ENCODE measurements around the gene NCBP2L. TPM values are rescaled to one million over a fixed set of nuclear protein-coding genes. Genes with fewer than 3 reads are reported as not detected.

NCBP2L gene
- total RNA-seq, 4 donors from 2014 or later, result 0.11 TPM; not detected in 3

DNA sequence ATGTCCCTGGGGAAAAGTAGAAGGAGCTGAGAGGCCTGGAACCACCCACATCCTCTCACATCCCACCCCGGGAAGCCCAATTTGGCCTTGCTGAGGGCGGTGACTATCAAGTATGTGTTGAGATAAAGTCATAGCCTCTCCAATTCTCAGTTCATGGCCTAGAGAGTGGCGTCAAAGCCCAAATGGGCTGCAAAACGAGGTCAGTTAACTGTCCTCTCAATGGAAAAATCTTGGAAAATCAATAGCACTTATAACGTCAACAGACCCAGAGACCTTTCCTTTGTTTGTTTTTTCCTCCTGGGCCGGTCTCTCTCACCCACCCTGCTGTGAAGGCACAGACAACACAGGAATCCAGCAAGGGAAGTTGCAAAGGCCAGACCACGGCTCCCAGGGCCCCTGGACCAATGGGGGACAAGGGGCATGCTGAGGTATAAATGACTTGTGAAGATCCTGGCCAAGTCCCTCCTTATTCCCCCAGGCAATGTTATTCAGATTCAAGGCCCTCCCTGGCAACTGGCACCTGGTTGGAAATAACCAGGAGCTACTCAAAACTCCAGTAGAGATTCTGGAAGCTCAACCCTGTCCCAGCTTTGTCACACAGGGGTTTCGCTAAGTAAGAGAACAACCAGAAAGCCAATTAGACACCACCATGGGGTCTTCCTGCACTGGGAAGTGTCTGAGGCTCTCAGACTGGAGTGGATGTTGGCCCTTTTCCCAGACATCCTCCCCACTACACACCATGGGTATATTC, 40.6 kb upstream of the NCBP2L start:
- DNase-seq (no peak), ATAC-seq (no peak)
- intact Hi-C loops (cut with DNase I; ENCODE audit: low total_unique reads), result no loop called here
- no peak overlapping the region for H3K4me3 ChIP-seq
- TF ChIP-seq CTCF (IDR thresholded peaks at IDR 0.05 in 4 of 5, conservative IDR thresholded peaks at IDR 0.05 in 1 of 5) (no peak), POLR2A (IDR thresholded peaks at IDR 0.05) (no peak)
- no peaks in the 10 kb centered on the region for H3K27me3 ChIP-seq
- H3K36me3 ChIP-seq, result no peaks in the 10 kb centered on the region
- H3K27ac ChIP-seq, result peak overlapping the region; percentile 87 to 96 (median 94)
- in situ Hi-C loops (cut with MboI; ENCODE audit: low sequenced_read_pairs in 4 of 4), result no loop called here
- no peaks in the 10 kb centered on the region for H3K9me3 ChIP-seq
- peaks cover 66 to 89% of the 10 kb centered on the region in 2 donors for H3K4me1 ChIP-seq

DNA sequence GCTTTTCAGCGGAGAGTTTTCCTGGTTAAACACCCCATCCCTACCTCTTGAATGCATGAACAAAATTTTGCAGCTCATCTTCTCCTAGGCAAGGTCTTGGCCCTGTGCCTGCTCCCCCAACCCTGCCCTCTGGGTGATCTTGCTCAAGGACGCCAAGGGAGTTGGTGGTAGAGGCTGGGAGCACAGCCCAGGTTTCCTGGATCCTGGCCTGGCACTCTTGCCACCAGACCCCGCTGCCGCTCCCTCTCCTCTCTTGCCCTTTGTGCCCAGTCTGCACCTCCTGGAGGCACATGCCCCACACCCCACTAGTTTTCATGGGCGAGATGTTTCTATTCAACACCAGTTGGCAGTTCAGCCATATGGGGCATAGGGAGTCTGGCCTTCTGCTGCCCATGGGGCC, 39.3 kb upstream of the NCBP2L start:
- H3K4me1 ChIP-seq, result peaks cover 70 to 85% of the 10 kb centered on the region in 2 donors
- peak overlapping the region; percentile 87 to 96 (median 94) for H3K27ac ChIP-seq
- DNase-seq (no peak), ATAC-seq (no peak)
- in situ Hi-C loops (cut with MboI; ENCODE audit: low sequenced_read_pairs in 4 of 4) (no loop called here), intact Hi-C loops (cut with DNase I; ENCODE audit: low total_unique reads) (no loop called here)
- H3K27me3 ChIP-seq, result no peaks in the 10 kb centered on the region
- no peaks in the 10 kb centered on the region for H3K36me3 ChIP-seq
- peak overlapping the region in 1 of 4 donors; percentile 11 for H3K4me3 ChIP-seq
- TF ChIP-seq POLR2A (IDR thresholded peaks at IDR 0.05) (no peak), CTCF (IDR thresholded peaks at IDR 0.05 in 4 of 5, conservative IDR thresholded peaks at IDR 0.05 in 1 of 5) (no peak)
- no peaks in the 10 kb centered on the region for H3K9me3 ChIP-seq

GRCh38 chrX:107738768-107739167, 38.8 kb upstream of the NCBP2L start:
- Histone ChIP-seq H3K4me1 (peaks cover 70 to 85% of the 10 kb centered on the region in 2 donors), H3K4me3 (peak overlapping the region in 1 of 4 donors; percentile 11), H3K9me3 (no peaks in the 10 kb centered on the region), H3K27ac (peak overlapping the region; percentile 87 to 96 (median 94)), H3K27me3 (no peaks in the 10 kb centered on the region), H3K36me3 (no peaks in the 10 kb centered on the region)
- ATAC-seq (no peak), DNase-seq (no peak)
- intact Hi-C loops (cut with DNase I; ENCODE audit: low total_unique reads) (no loop called here), in situ Hi-C loops (cut with MboI; ENCODE audit: low sequenced_read_pairs in 4 of 4) (no loop called here)
- TF ChIP-seq CTCF (IDR thresholded peaks at IDR 0.05 in 4 of 5, conservative IDR thresholded peaks at IDR 0.05 in 1 of 5), result no peak
- no peak for TF ChIP-seq POLR2A (IDR thresholded peaks at IDR 0.05)

DNA sequence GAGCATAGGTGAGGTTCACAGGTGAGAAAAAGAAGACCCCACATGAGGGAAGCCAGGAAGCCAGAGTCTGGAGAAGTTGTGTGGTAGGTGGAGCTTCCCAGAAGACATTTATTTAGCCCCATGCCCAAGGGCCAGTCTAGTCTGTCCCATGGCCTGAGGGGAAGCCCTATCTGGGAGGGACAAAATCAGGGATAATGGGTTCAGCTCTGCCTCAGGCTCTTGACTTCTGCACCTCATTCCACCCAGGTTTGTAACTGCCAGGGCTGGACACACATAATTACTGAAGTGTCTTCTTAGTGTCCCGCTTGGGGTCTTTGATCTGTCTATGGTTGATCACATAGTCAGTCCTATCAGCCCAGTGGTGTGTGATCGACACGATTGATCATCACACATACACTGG, 38.0 kb upstream of the NCBP2L start:
- no peaks in the 10 kb centered on the region for H3K27me3 ChIP-seq
- peak overlapping the region; percentile 87 to 96 (median 94) for H3K27ac ChIP-seq

More for the DNA sequence above, 38.0 kb upstream of the NCBP2L start:
- DNase-seq (no peak), ATAC-seq (no peak)
- H3K4me1 ChIP-seq, result peaks cover 72 to 85% of the 10 kb centered on the region in 2 donors
- in situ Hi-C loops (cut with MboI; ENCODE audit: low sequenced_read_pairs in 4 of 4), result no loop called here
- TF ChIP-seq CTCF (IDR thresholded peaks at IDR 0.05 in 4 of 5, conservative IDR thresholded peaks at IDR 0.05 in 1 of 5) (no peak), POLR2A (IDR thresholded peaks at IDR 0.05) (no peak)
- no peaks in the 10 kb centered on the region for H3K9me3 ChIP-seq
- no peak overlapping the region for H3K4me3 ChIP-seq
- no peaks in the 10 kb centered on the region for H3K36me3 ChIP-seq
- intact Hi-C loops (cut with DNase I; ENCODE audit: low total_unique reads), result no loop called here

Measured in gastrocnemius medialis (tissue), 4 donors.